ENCODE data around the gene SUPT20HL1.

The SUPT20HL1 gene

DNA sequence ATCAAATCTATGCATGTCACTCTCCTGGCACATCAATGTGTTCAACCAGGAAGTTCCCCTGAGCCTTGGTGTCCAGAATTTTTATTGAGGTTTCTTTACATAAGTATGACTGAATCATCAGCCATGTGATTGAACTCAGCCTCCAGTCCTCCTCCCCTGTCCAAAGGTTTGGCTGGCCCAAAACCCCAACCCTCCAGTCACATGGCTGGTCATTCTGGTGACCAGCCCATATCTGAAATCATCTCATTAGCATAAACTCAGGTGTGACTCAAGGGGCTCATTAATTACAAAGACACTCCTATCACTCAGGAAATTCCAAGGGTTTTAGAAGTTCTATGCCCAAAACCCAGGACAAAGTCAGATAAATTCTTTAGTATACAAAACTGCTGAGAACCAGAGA lies 26.0 kb upstream of the SUPT20HL1 start:
- H3K36me3 ChIP-seq (ENCODE audit: insufficient read depth, low read length) = no peaks in the 10 kb centered on the region
- no peaks in the 10 kb centered on the region for H3K27me3 ChIP-seq (ENCODE audit: insufficient read depth, low read length)
- no peak overlapping the region for H3K4me2 ChIP-seq (ENCODE audit: low read length)
- H3K79me2 ChIP-seq (ENCODE audit: insufficient read depth, low read length) = no peaks in the 10 kb centered on the region
- H3K9ac ChIP-seq (ENCODE audit: low read length) = no peak overlapping the region
- no peaks in the 10 kb centered on the region for H3F3A ChIP-seq (ENCODE audit: insufficient read depth, low read length)
- H2AFZ ChIP-seq (ENCODE audit: low read length) = no peak overlapping the region
- H3K4me3 ChIP-seq (ENCODE audit: low read depth, low read length, poor library complexity, severe bottlenecking) = no peak overlapping the region
- H4K20me1 ChIP-seq (ENCODE audit: insufficient read depth, low read length) = no peaks in the 10 kb centered on the region
- H3K4me1 ChIP-seq (ENCODE audit: insufficient read depth, low read length, severe bottlenecking) = no peaks in the 10 kb centered on the region
- no peaks in the 10 kb centered on the region for H3K9me3 ChIP-seq (ENCODE audit: low read length)
- H3K9me2 ChIP-seq (ENCODE audit: low read depth, low read length) = no peaks in the 10 kb centered on the region
- H3K27ac ChIP-seq (ENCODE audit: low read depth, low read length, poor library complexity, severe bottlenecking) = no peak overlapping the region
- TF ChIP-seq EZH2 (IDR thresholded peaks at IDR 0.05; ENCODE audit: borderline replicate concordance, low read length) = no peak
- TF ChIP-seq, protein P1, sequence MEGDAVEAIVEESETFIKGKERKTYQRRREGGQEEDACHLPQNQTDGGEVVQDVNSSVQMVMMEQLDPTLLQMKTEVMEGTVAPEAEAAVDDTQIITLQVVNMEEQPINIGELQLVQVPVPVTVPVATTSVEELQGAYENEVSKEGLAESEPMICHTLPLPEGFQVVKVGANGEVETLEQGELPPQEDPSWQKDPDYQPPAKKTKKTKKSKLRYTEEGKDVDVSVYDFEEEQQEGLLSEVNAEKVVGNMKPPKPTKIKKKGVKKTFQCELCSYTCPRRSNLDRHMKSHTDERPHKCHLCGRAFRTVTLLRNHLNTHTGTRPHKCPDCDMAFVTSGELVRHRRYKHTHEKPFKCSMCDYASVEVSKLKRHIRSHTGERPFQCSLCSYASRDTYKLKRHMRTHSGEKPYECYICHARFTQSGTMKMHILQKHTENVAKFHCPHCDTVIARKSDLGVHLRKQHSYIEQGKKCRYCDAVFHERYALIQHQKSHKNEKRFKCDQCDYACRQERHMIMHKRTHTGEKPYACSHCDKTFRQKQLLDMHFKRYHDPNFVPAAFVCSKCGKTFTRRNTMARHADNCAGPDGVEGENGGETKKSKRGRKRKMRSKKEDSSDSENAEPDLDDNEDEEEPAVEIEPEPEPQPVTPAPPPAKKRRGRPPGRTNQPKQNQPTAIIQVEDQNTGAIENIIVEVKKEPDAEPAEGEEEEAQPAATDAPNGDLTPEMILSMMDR (IDR thresholded peaks at IDR 0.05; ENCODE audit: low read length) = no peak

DNA sequence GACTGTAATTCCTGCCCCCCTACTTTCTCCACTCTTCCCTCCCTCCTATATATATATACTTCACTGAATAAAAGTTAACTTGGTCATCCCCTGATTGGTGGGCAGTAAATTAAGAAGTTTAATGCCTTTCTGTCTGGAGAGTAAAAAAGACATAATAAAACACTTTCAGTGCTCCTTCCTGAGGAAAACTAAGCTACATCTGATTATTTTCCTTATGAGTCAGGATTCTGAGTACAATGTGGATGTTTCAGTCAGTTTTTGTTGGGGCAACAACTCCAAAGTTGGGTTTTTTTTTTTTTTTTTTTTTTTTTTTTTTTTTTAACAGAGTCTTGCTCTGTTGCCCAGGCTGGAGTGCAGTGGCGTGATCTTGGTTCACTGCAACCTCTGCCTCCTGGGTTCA lies 24.6 kb upstream of the SUPT20HL1 start:
- no peaks in the 10 kb centered on the region for H3K27me3 ChIP-seq (ENCODE audit: insufficient read depth, low read length)

DNA sequence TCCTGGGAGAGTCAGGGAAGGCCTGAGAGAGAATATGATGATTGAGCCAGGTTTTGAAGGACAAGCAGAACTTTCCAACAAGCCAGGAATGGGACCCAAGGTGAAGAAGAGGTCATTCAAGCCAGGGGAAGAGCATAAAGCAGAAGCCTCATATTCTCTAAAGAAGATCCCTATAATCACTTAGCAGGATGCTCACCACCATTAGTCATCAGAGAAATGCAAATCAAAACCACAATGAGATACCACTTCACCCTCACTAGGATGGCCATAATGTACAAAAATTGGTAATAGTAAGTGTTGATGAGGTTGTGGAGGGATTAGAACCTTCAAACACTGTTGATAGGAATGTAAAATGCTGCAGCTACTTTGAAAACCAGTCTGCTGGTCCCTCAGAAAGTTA lies 20.5 kb upstream of the SUPT20HL1 start:
- no peaks in the 10 kb centered on the region for H3K79me2 ChIP-seq (ENCODE audit: insufficient read depth, low read length)
- H3K4me3 ChIP-seq (ENCODE audit: low read depth, low read length, poor library complexity, severe bottlenecking) = no peak overlapping the region
- no peaks in the 10 kb centered on the region for H3K9me3 ChIP-seq (ENCODE audit: low read length)
- no peaks in the 10 kb centered on the region for H3K27me3 ChIP-seq (ENCODE audit: insufficient read depth, low read length)
- no peaks in the 10 kb centered on the region for H3F3A ChIP-seq (ENCODE audit: insufficient read depth, low read length)
- TF ChIP-seq EZH2 (IDR thresholded peaks at IDR 0.05; ENCODE audit: borderline replicate concordance, low read length) = no peak
- TF ChIP-seq, protein P1 (IDR thresholded peaks at IDR 0.05; ENCODE audit: low read length) = no peak
- no peaks in the 10 kb centered on the region for H3K36me3 ChIP-seq (ENCODE audit: insufficient read depth, low read length)
- no peak overlapping the region for H3K9ac ChIP-seq (ENCODE audit: low read length)
- no peaks in the 10 kb centered on the region for H3K9me2 ChIP-seq (ENCODE audit: low read depth, low read length)
- no peaks in the 10 kb centered on the region for H3K4me1 ChIP-seq (ENCODE audit: insufficient read depth, low read length, severe bottlenecking)
- H2AFZ ChIP-seq (ENCODE audit: low read length) = no peak overlapping the region
- no peak overlapping the region for H3K4me2 ChIP-seq (ENCODE audit: low read length)
- H3K27ac ChIP-seq (ENCODE audit: low read depth, low read length, poor library complexity, severe bottlenecking) = no peak overlapping the region
- no peaks in the 10 kb centered on the region for H4K20me1 ChIP-seq (ENCODE audit: insufficient read depth, low read length)

More for the DNA sequence above, 24.6 kb upstream of the SUPT20HL1 start:
- no peak overlapping the region for H3K27ac ChIP-seq (ENCODE audit: low read depth, low read length, poor library complexity, severe bottlenecking)
- H3K4me2 ChIP-seq (ENCODE audit: low read length) = no peak overlapping the region
- H3K4me3 ChIP-seq (ENCODE audit: low read depth, low read length, poor library complexity, severe bottlenecking) = no peak overlapping the region
- H3K79me2 ChIP-seq (ENCODE audit: insufficient read depth, low read length) = no peaks in the 10 kb centered on the region
- H3K9me2 ChIP-seq (ENCODE audit: low read depth, low read length) = no peaks in the 10 kb centered on the region
- no peaks in the 10 kb centered on the region for H4K20me1 ChIP-seq (ENCODE audit: insufficient read depth, low read length)
- H3K9ac ChIP-seq (ENCODE audit: low read length) = no peak overlapping the region
- H3K36me3 ChIP-seq (ENCODE audit: insufficient read depth, low read length) = no peaks in the 10 kb centered on the region
- H2AFZ ChIP-seq (ENCODE audit: low read length) = no peak overlapping the region
- H3K4me1 ChIP-seq (ENCODE audit: insufficient read depth, low read length, severe bottlenecking) = no peaks in the 10 kb centered on the region
- H3F3A ChIP-seq (ENCODE audit: insufficient read depth, low read length) = no peaks in the 10 kb centered on the region
- no peak for TF ChIP-seq EZH2 (IDR thresholded peaks at IDR 0.05; ENCODE audit: borderline replicate concordance, low read length)
- TF ChIP-seq, protein P1 (IDR thresholded peaks at IDR 0.05; ENCODE audit: low read length) = no peak
- no peaks in the 10 kb centered on the region for H3K9me3 ChIP-seq (ENCODE audit: low read length)
